Measurements from ENCODE around the gene LIMS2.

Gene LIMS2

DNA sequence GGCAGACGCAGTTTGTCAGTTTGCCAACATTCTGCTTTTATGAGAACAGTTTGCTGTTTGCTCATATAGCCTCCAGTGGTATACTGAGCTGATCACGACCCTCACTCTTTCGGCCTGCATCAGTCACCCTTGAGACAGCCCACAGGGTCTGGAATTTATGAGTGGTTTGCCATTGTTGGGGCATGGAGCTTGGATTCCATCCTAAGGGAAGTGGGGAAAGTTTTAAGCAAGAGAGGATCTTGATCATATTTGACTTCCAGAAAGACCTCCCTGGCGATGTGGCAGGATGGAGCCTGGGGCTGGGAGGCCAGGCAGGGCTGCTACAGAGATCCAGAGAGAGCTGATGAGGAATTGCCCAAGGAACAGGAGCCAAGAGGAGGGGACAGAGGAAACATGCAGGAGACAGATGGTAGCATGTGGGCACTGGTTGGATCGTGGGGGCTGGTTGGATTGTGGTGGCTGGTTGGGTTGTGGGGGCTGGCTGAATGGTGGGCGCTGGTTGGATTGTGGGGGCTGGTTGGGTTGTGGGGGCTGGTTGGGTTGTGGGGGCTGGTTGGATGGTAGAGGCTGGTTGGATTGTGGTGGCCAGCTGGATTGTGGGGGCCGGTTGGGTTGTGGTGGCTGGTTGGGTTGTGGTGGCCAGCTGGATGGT is 56.7 kb downstream of the LIMS2 start:
- ATAC-seq, result no peak
- TF ChIP-seq PPARA (CRISPR knock-in tag; IDR thresholded peaks at IDR 0.05; ENCODE audit: borderline replicate concordance) (no peak), GLIS3 (CRISPR knock-in tag; IDR thresholded peaks at IDR 0.05) (no peak), TOX (CRISPR knock-in tag; IDR thresholded peaks at IDR 0.05; ENCODE audit: borderline replicate concordance) (no peak)

DNA sequence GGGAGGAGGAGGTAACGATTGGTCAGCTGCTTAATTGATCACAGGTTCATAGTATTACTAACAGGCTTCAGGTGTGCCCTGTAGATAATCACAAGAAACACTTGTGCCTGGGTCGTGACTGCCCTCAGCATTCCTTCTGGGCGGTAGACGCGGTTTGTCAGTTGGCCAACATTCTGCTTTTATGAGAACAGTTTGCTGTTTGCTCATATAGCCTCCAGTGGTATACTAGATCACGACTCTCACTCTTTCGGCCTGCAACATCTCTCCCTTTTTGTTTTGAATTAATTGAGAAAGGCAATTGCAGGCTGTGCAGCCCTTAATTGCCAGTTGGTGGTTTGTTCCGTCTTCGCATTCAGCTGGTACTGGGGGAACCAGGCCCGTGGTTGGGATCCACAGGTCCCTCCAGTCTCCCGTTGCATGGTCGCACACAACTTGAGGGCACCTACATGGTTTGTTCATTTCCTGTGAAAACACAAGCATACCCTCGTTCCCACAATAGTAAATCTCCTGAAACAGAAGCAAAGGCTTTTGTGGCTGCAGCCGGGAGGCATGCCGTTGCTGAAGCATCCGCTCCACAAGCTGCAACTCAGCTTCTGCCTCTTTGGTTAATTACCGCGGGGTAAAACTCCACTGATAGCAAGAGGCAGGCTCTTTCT is 59.7 kb downstream of the LIMS2 start:
- TF ChIP-seq, protein P1, sequence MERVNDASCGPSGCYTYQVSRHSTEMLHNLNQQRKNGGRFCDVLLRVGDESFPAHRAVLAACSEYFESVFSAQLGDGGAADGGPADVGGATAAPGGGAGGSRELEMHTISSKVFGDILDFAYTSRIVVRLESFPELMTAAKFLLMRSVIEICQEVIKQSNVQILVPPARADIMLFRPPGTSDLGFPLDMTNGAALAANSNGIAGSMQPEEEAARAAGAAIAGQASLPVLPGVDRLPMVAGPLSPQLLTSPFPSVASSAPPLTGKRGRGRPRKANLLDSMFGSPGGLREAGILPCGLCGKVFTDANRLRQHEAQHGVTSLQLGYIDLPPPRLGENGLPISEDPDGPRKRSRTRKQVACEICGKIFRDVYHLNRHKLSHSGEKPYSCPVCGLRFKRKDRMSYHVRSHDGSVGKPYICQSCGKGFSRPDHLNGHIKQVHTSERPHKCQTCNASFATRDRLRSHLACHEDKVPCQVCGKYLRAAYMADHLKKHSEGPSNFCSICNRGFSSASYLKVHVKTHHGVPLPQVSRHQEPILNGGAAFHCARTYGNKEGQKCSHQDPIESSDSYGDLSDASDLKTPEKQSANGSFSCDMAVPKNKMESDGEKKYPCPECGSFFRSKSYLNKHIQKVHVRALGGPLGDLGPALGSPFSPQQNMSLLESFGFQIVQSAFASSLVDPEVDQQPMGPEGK (CRISPR knock-in tag; IDR thresholded peaks at IDR 0.05; ENCODE audit: borderline replicate concordance), result no peak
- TF ChIP-seq ZNF8 (CRISPR knock-in tag; IDR thresholded peaks at IDR 0.05), result no peak
- TF ChIP-seq TOX (CRISPR knock-in tag; IDR thresholded peaks at IDR 0.05; ENCODE audit: borderline replicate concordance), result no peak
- no peak for ATAC-seq

DNA sequence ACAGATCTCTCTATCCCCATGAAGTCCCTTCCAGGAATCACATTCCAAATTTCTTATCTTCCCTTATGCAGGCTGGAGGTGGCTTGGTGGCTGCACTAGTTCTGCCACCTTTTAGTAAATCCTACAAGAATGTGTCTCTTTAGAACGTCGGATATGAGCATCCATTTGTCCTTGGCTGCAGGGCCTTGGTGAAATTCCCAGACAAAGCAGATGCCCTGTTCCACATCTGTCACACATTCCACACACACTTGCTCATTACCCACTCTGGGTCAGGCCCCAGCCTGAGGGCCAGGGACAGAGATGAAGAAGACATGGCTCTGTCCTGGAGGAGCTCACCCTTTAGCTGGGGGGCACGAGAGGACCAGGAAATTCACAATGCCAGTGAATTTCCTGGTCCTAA is 60.6 kb downstream of the LIMS2 start:
- no peak for ATAC-seq
- TF ChIP-seq ZNF70 (CRISPR knock-in tag; IDR thresholded peaks at IDR 0.05) (no peak), ZC3H10 (CRISPR knock-in tag; IDR thresholded peaks at IDR 0.05) (no peak), SNAI2 (CRISPR knock-in tag; IDR thresholded peaks at IDR 0.05) (no peak), GLIS3 (CRISPR knock-in tag; IDR thresholded peaks at IDR 0.05) (no peak), ZFP3 (CRISPR knock-in tag; IDR thresholded peaks at IDR 0.05) (no peak), PPARA (CRISPR knock-in tag; IDR thresholded peaks at IDR 0.05; ENCODE audit: borderline replicate concordance) (no peak), ESRRG (CRISPR knock-in tag; IDR thresholded peaks at IDR 0.05) (no peak), ZFP30 (CRISPR knock-in tag; IDR thresholded peaks at IDR 0.05) (no peak), BACH2 (CRISPR knock-in tag; IDR thresholded peaks at IDR 0.05; ENCODE audit: borderline replicate concordance) (no peak), ZNF565 (CRISPR knock-in tag; conservative IDR thresholded peaks at IDR 0.05; ENCODE audit: low read depth) (no peak), CSDC2 (CRISPR knock-in tag; IDR thresholded peaks at IDR 0.05) (no peak), RARB (CRISPR knock-in tag; IDR thresholded peaks at IDR 0.05) (no peak), ZNF8 (CRISPR knock-in tag; IDR thresholded peaks at IDR 0.05) (no peak), TCF4 (CRISPR knock-in tag; IDR thresholded peaks at IDR 0.05; ENCODE audit: borderline replicate concordance) (no peak)
- TF ChIP-seq, protein P2, sequence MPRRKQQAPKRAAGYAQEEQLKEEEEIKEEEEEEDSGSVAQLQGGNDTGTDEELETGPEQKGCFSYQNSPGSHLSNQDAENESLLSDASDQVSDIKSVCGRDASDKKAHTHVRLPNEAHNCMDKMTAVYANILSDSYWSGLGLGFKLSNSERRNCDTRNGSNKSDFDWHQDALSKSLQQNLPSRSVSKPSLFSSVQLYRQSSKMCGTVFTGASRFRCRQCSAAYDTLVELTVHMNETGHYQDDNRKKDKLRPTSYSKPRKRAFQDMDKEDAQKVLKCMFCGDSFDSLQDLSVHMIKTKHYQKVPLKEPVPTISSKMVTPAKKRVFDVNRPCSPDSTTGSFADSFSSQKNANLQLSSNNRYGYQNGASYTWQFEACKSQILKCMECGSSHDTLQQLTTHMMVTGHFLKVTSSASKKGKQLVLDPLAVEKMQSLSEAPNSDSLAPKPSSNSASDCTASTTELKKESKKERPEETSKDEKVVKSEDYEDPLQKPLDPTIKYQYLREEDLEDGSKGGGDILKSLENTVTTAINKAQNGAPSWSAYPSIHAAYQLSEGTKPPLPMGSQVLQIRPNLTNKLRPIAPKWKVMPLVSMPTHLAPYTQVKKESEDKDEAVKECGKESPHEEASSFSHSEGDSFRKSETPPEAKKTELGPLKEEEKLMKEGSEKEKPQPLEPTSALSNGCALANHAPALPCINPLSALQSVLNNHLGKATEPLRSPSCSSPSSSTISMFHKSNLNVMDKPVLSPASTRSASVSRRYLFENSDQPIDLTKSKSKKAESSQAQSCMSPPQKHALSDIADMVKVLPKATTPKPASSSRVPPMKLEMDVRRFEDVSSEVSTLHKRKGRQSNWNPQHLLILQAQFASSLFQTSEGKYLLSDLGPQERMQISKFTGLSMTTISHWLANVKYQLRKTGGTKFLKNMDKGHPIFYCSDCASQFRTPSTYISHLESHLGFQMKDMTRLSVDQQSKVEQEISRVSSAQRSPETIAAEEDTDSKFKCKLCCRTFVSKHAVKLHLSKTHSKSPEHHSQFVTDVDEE (CRISPR knock-in tag; IDR thresholded peaks at IDR 0.05), result no peak
- TF ChIP-seq, protein P1 (CRISPR knock-in tag; IDR thresholded peaks at IDR 0.05; ENCODE audit: borderline replicate concordance), result no peak
- TF ChIP-seq, protein P3, sequence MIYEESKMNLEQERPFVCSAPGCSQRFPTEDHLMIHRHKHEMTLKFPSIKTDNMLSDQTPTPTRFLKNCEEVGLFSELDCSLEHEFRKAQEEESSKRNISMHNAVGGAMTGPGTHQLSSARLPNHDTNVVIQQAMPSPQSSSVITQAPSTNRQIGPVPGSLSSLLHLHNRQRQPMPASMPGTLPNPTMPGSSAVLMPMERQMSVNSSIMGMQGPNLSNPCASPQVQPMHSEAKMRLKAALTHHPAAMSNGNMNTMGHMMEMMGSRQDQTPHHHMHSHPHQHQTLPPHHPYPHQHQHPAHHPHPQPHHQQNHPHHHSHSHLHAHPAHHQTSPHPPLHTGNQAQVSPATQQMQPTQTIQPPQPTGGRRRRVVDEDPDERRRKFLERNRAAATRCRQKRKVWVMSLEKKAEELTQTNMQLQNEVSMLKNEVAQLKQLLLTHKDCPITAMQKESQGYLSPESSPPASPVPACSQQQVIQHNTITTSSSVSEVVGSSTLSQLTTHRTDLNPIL (CRISPR knock-in tag; IDR thresholded peaks at IDR 0.05; ENCODE audit: low read depth), result no peak
- TF ChIP-seq, protein P4, sequence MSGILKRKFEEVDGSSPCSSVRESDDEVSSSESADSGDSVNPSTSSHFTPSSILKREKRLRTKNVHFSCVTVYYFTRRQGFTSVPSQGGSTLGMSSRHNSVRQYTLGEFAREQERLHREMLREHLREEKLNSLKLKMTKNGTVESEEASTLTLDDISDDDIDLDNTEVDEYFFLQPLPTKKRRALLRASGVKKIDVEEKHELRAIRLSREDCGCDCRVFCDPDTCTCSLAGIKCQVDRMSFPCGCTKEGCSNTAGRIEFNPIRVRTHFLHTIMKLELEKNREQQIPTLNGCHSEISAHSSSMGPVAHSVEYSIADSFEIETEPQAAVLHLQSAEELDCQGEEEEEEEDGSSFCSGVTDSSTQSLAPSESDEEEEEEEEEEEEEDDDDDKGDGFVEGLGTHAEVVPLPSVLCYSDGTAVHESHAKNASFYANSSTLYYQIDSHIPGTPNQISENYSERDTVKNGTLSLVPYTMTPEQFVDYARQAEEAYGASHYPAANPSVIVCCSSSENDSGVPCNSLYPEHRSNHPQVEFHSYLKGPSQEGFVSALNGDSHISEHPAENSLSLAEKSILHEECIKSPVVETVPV (CRISPR knock-in tag; IDR thresholded peaks at IDR 0.05), result no peak
